GM12801 (cell line): ENCODE data around the gene ELMO2.

ENCODE experiments used
- CTCF ChIP-seq: IDR thresholded peaks from one replicate; pipeline ENCODE4 v1.5.1; 2011; ENCODE audit warnings: control low read depth; ENCODE audit not compliant: insufficient read length; ENCODE audit errors: extremely low read depth

Gene ELMO2

DNA sequence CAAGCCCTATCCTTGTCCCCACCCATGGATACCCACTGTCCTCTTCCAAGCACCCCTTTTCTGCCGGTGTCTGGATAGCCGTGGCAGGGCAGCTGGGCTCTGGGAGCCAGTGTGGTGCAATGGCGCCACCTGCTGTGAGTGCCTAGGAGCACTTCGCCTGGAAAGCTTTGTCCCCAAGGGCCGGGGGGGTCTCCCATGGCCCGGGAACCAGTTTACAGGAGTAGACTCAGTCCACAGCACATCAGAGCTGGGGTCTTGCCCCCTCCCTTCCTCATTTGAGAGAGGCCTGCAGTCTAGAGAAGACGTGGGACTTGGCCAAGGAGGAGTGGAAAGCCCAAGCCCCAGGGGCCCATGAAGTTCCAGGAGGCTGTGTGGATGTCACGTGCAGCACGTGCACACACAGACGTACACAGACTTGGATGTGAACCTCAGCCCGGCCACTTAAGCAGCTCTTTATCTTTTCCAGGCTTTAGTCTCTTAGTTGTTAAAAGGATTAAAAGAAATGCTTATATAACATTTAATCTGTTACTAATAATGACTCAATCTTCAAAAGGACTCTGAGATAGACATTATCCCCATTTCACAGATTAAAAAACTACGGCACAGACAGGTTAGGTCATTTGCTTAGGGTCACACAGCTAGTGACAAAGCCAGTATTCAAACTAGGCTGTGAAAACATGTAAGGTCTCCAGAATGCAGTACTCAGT lies 57.2 kb downstream of the ELMO2 start:
- TF ChIP-seq CTCF: no peak

GRCh38 chr20:46347841-46348803 lies 58.3 kb downstream of the ELMO2 start:
- no peak for TF ChIP-seq CTCF

DNA sequence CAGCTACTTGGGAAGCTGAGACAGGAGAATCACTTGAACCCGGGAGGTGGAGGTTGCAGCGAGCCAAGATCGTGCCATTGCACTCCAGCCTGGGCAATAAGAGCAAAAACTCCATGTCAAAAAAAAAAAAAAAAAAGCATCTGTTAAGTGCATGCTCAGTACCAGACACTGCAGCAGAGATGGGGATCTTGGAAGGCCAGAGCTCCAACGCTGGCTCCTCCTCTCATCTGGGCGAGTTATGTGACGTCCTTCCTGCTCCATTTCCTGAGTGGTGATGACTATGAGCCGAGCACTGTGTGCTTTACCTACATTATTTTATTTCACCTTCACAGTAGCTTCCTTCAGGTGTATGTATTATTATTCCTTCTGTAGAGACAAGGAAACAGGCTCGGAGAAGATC lies 59.6 kb downstream of the ELMO2 start:
- no peak for TF ChIP-seq CTCF

DNA sequence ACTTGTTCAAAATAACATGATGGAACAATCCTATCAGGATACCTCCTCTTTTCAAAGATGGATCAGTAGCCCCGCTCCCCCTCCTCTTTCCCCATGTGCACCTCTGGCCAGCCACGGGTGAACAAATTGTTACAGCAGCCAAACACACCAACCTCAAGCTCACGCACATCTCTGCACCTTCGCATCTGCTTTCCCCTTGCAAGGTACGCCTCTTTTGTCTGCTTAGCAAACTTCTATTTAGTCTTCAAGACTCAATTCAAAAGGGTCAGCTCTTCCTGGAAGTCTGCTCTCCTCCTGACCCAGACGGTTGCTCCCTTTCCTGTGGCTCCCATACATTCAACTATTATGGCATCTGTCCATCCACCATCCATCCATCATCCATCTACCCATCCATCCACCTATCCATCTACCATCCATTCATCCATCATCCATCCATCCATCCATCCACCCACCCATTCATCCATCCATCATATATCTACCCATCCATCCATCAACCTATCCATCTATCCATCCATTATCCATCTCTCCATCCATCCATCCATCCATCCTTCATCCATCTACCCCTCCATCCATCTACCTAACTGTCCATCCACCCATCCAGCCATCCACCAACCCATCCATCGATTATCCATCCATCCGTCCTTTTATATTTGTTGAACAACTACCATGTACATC lies 61.8 kb downstream of the ELMO2 start:
- TF ChIP-seq CTCF: no peak

DNA sequence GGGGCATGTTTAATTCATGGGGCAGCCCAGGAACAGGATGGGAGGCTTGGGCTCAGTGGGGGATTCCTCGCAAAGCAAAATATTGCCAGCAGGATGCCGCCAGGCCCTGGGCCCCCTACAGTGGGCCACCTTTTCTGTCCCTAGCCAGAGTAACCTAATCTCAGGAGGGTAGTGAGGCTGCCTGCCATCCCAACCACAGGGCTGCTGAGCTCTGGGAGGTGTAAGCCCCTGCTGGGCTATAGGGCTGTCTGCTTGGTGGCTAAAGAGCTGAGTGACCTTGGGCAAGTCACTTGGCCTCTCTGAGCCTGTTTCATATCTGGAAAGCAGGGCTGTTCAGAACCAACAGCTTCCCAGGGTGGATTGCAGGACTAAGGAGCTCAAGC lies 62.4 kb downstream of the ELMO2 start:
- no peak for TF ChIP-seq CTCF

GRCh38 chr20:46343348-46343974 lies 63.0 kb downstream of the ELMO2 start:
- TF ChIP-seq CTCF: no peak
